SK-N-SH (cell line): ENCODE results near the gene TTC31. TPM values are rescaled to one million over a fixed set of nuclear protein-coding genes. Genes with fewer than 3 reads are reported as not detected.

Source experiments
- CTCF ChIA-PET: fragments of 300-600, 350-600 bp; formaldehyde crosslinking; extraction: SDS; loops from one replicate; lab custom pipeline; 2021; lab: Yijun Ruan, JAX
- POLR2A ChIA-PET: fragments of 350-600 bp; sonication (Branson Sonifier 250); formaldehyde crosslinking; extraction: SDS; loops from one replicate; lab custom pipeline; 2020; ENCODE audit warnings: antibody characterized with exemption, inconsistent platforms; lab: Yijun Ruan, JAX
- DNase-seq: peaks from one replicate; pipeline ENCODE4 v3.0.0; 2012
- H2AFZ ChIP-seq: fragments of 200-600 bp; sonication (generic); 2 replicates; pipeline ENCODE4 v1.8.1; 2016; ENCODE audit warnings: antibody characterized with exemption, mild to moderate bottlenecking, low read depth
- H3F3A ChIP-seq: fragments of 200-600 bp; sonication (generic); replicated peaks from 2 replicates; pipeline ENCODE3; 2016; ENCODE audit warnings: antibody characterized with exemption, mild to moderate bottlenecking; ENCODE audit not compliant: insufficient read depth
- H3K27ac ChIP-seq, 2 experiments: fragments of 200-500 bp in 1 of 2; fragments of 200-600 bp in 1 of 2; sonication (Bioruptor generic) in 1 of 2; sonication (generic), shearing (Covaris generic) in 1 of 2; 2 replicates each; pipeline versions ENCODE4 v1.5.1 to v1.6.1; 2014 to 2016; ENCODE audit warnings: low read depth in 2 of 2, inconsistent platforms in 1 of 2, low read length in 1 of 2, mild to moderate bottlenecking in 1 of 2, mixed read lengths in 1 of 2
- H3K27me3 ChIP-seq: fragments of 200-600 bp; sonication (generic), shearing (Covaris generic); 2 replicates; pipeline ENCODE4 v1.6.1; 2016; ENCODE audit warnings: mixed run types; ENCODE audit not compliant: insufficient read depth
- H3K36me3 ChIP-seq, 2 experiments: fragments of 200-500 bp in 1 of 2; fragments of 200-600 bp in 1 of 2; sonication (Bioruptor generic) in 1 of 2; sonication (generic) in 1 of 2; replicated peaks in 1 of 2; 2 replicates each; pipeline versions ENCODE3 to v1.5.1; 2014 to 2016; ENCODE audit warnings: low read length in 1 of 2, mild to moderate bottlenecking in 1 of 2; ENCODE audit not compliant: insufficient read depth in 2 of 2, control insufficient read depth in 1 of 2
- H3K4me1 ChIP-seq, 2 experiments: fragments of 200-500 bp in 1 of 2; fragments of 200-600 bp in 1 of 2; sonication (Bioruptor generic) in 1 of 2; sonication (generic), shearing (Covaris generic) in 1 of 2; 2 replicates each; pipeline versions ENCODE4 v1.5.1 to v1.6.1; 2014 to 2016; ENCODE audit warnings: low read depth in 1 of 2, low read length in 1 of 2, mixed run types in 1 of 2; ENCODE audit not compliant: insufficient read depth in 2 of 2, control insufficient read depth in 1 of 2
- H3K4me2 ChIP-seq: fragments of 200-600 bp; sonication (generic), shearing (Covaris generic); 2 replicates; pipeline ENCODE4 v1.6.1; 2017; ENCODE audit warnings: mixed run types
- H3K4me3 ChIP-seq, 2 experiments: fragments of 200-500 bp in 1 of 2; fragments of 200-600 bp in 1 of 2; sonication (Bioruptor generic) in 1 of 2; sonication (generic), shearing (Covaris generic) in 1 of 2; 2 replicates each; pipeline versions ENCODE4 v1.5.1 to v1.8.1; 2014 to 2016; ENCODE audit warnings: low read depth in 2 of 2, inconsistent platforms in 1 of 2, low read length in 1 of 2, mild to moderate bottlenecking in 1 of 2, mixed read lengths in 1 of 2, moderate library complexity in 1 of 2
- H3K79me2 ChIP-seq: fragments of 200-600 bp; sonication (generic); 2 replicates; pipeline ENCODE4 v1.8.1; 2017; ENCODE audit warnings: mild to moderate bottlenecking; ENCODE audit not compliant: insufficient read depth
- H3K9ac ChIP-seq: fragments of 200-600 bp; sonication (generic); 2 replicates; pipeline ENCODE4 v1.6.1; 2017; ENCODE audit warnings: mixed run types
- H3K9me2 ChIP-seq: fragments of 200-600 bp; sonication (generic); 2 replicates; pipeline ENCODE4 v1.6.1; 2017; ENCODE audit warnings: mixed run types
- H3K9me3 ChIP-seq: fragments of 200-600 bp; sonication (generic); 2 replicates; pipeline ENCODE4 v1.6.1; 2017; ENCODE audit warnings: mixed run types, mild to moderate bottlenecking, moderate library complexity
- H4K20me1 ChIP-seq: fragments of 200-600 bp; sonication (generic); 2 replicates; pipeline ENCODE4 v1.6.1; 2017; ENCODE audit warnings: mild to moderate bottlenecking, mixed run types; ENCODE audit not compliant: insufficient read depth
- CTCF ChIP-seq: fragments of 200-600 bp; sonication (generic); IDR thresholded peaks from 2 replicates; pipeline ENCODE4 v1.6.1; 2017; ENCODE audit warnings: antibody characterized with exemption, mild to moderate bottlenecking, moderate library complexity
- ELF1 ChIP-seq: IDR thresholded peaks from 2 replicates; pipeline ENCODE4 v1.4.0; 2012
- EP300 ChIP-seq, 2 experiments: IDR thresholded peaks; 2 replicates each; pipeline versions ENCODE4 v1.4.0 to v1.6.1; 2012; ENCODE audit warnings: borderline replicate concordance in 1 of 2, low read depth in 1 of 2, low read length in 1 of 2
- FOSL2 ChIP-seq: IDR thresholded peaks from 2 replicates; pipeline ENCODE4 v1.4.0; 2012; ENCODE audit warnings: low read depth, mild to moderate bottlenecking, moderate library complexity, borderline replicate concordance
- FOXM1 ChIP-seq: IDR thresholded peaks from 2 replicates; pipeline ENCODE4 v1.4.0; 2012; ENCODE audit warnings: low read depth, mild to moderate bottlenecking
- GABPA ChIP-seq: IDR thresholded peaks from 2 replicates; pipeline ENCODE4 v1.4.0; 2012; ENCODE audit warnings: low read depth, mild to moderate bottlenecking
- GATA2 ChIP-seq: sonication (generic); formaldehyde crosslinking; IDR thresholded peaks from 2 replicates; pipeline ENCODE4 v1.5.0; 2020; ENCODE audit warnings: mild to moderate bottlenecking, missing genetic modification reagents
- JUND ChIP-seq: IDR thresholded peaks from 2 replicates; pipeline ENCODE4 v1.4.0; 2012
- MAX ChIP-seq: IDR thresholded peaks from 2 replicates; pipeline ENCODE4 v1.4.0; 2012; ENCODE audit warnings: low read depth
- MEF2A ChIP-seq: IDR thresholded peaks from 2 replicates; pipeline ENCODE4 v1.4.0; 2012; ENCODE audit warnings: low read depth, borderline replicate concordance
- MXI1 ChIP-seq: IDR thresholded peaks from 2 replicates; pipeline ENCODE4 v1.6.1; 2012; ENCODE audit warnings: mild to moderate bottlenecking, low read depth, low read length, improper control_type of control experiment
- NFIC ChIP-seq: IDR thresholded peaks from 2 replicates; pipeline ENCODE4 v1.4.0; 2012; ENCODE audit warnings: borderline replicate concordance
- POLR2AphosphoS5 ChIP-seq: IDR thresholded peaks from 2 replicates; pipeline ENCODE4 v1.6.1; 2012; ENCODE audit warnings: low read depth, low read length
- RCOR1 ChIP-seq: fragments of 150-350 bp; IDR thresholded peaks from 2 replicates; pipeline ENCODE4 v1.6.1; 2017; ENCODE audit warnings: antibody characterized with exemption, low read length
- REST ChIP-seq: IDR thresholded peaks from 2 replicates; pipeline ENCODE4 v1.6.1; 2012; ENCODE audit warnings: mild to moderate bottlenecking, low read depth, low read length, moderate library complexity
- RFX5 ChIP-seq: IDR thresholded peaks from 2 replicates; pipeline ENCODE4 v1.6.1; 2012; ENCODE audit warnings: mild to moderate bottlenecking, improper control_type of control experiment, low read length
- SMC3 ChIP-seq: IDR thresholded peaks from 2 replicates; pipeline ENCODE4 v1.6.1; 2012; ENCODE audit warnings: low read depth, low read length, improper control_type of control experiment
- TAF1 ChIP-seq: IDR thresholded peaks from 2 replicates; pipeline ENCODE4 v1.6.1; 2012; ENCODE audit warnings: low read depth, mild to moderate bottlenecking, low read length, moderate library complexity, borderline replicate concordance
- TCF12 ChIP-seq: IDR thresholded peaks from 2 replicates; pipeline ENCODE4 v1.4.0; 2012
- TEAD4 ChIP-seq: IDR thresholded peaks from 2 replicates; pipeline ENCODE4 v1.4.0; 2012; ENCODE audit warnings: mild to moderate bottlenecking, borderline replicate concordance; ENCODE audit not compliant: insufficient read depth
- USF1 ChIP-seq: IDR thresholded peaks from 2 replicates; pipeline ENCODE4 v1.4.0; 2012; ENCODE audit warnings: low read depth, borderline replicate concordance
- YY1 ChIP-seq: IDR thresholded peaks from 2 replicates; pipeline ENCODE4 v1.4.0; 2012; ENCODE audit warnings: low read depth, mild to moderate bottlenecking
- ZBTB33 ChIP-seq: IDR thresholded peaks from 2 replicates; pipeline ENCODE4 v1.4.0; 2012; ENCODE audit warnings: low read depth, borderline replicate concordance
- WGBS: methylation state at CpG from one replicate; pipeline ENCODE4 v1.1.6; 2017; ENCODE audit warnings: low lambda C conversion rate; 5-methylcytosine and 5-hydroxymethylcytosine counted together
- polyA plus RNA-seq, 3 experiments: library from polyadenylated mRNA; depleted of rRNA; stranded (reverse); fragments of >200 nt; gene quantifications; 2 replicates each; pipeline ENCODE4 v1.2.3, GENCODE V29; 2012

The TTC31 gene
- polyA plus RNA-seq, 1 of the 3 experiments (the other 2 are of a cell fraction): 27.9 TPM

- peaks cover 29% of the 10 kb centered on the region for H3K79me2 ChIP-seq
- no peaks in the 10 kb centered on the region for H4K20me1 ChIP-seq
- peaks cover 0 to 6% of the 10 kb centered on the region in 2 experiments for H3K36me3 ChIP-seq
- CTCF ChIA-PET: interaction anchor here (1.0 to 3.0 kb wide), 8 partner anchors 10 to 205 kb away, joined by 3 to 10 read pairs (median 6); partner anchors contain the start of genes MOGS and PCGF1
- DNase-seq: peak; percentile 81
- peak within 1 kb of the TSS; percentile 82 for H2AFZ ChIP-seq
- peak within 1 kb of the TSS; percentile 88 for H3K4me3 ChIP-seq
- H3K9ac ChIP-seq: peak within 1 kb of the TSS; percentile 74
- H3K27ac ChIP-seq: peak within 1 kb of the TSS; percentile 33 to 77; a peak in 3 of 4 replicates
- H3K4me1 ChIP-seq: peaks cover 14 to 26% of the 10 kb centered on the region in 2 experiments; a peak in 3 of 4 replicates
- peak within 1 kb of the TSS; percentile 95 for H3K4me2 ChIP-seq
- peaks cover 7% of the 10 kb centered on the region for H3F3A ChIP-seq
- H3K27me3 ChIP-seq: no peaks in the 10 kb centered on the region
- POLR2A ChIA-PET: interaction anchor here (0.5 to 2.8 kb wide), 8 partner anchors 15 to 99 kb away, joined by 3 to 17 read pairs (median 5); partner anchors contain the start of genes C2orf81, CCDC142, LOXL3 and MRPL53
- no peaks in the 10 kb centered on the region for H3K9me2 ChIP-seq
- 1% methylated on average over 19 of the region's 40 CpGs for WGBS
- H3K9me3 ChIP-seq: no peaks in the 10 kb centered on the region
- TF ChIP-seq FOSL2 (no peak), MXI1 (peak; percentile 99), NFIC (peak; percentile 10; the same call in 1 of the 2 replicates), TCF12 (peak; percentile 34; the same call in 1 of the 2 replicates), SMC3 (peak; percentile 29; the same call in 1 of the 2 replicates), ELF1 (peak; percentile 99), EP300 (IDR thresholded peaks at IDR 0.05; ENCODE audit: borderline replicate concordance in 1 of 2, low read depth in 1 of 2, low read length in 1 of 2) (peak in 1 of 2 experiments; percentile 8; a peak in 1 of 4 replicates), GABPA (peak; percentile 99), JUND (peak; percentile 5; the same call in 1 of the 2 replicates), REST (no peak), MEF2A (no peak), ZBTB33 (0 out of 2 replicates have a peak, but pooled peaks have one; percentile 56), USF1 (peak; percentile 36; the same call in 1 of the 2 replicates), GATA2 (CRISPR knock-in tag) (no peak), MAX (peak; percentile 86), FOXM1 (no peak), RFX5 (0 out of 2 replicates have a peak, but pooled peaks have one; percentile 26), POLR2AphosphoS5 (peak; percentile 71), YY1 (peak; percentile 99), TAF1 (peak; percentile 69; the same call in 1 of the 2 replicates), CTCF (no peak), RCOR1 (no peak; the same call in 1 of the 2 replicates), TEAD4 (no peak)
Measured at GRCh38 chr2:74454654-74455511, 28.0 kb upstream of the TTC31 start, which contains the start of gene INO80B. Gene INO80B, plus strand, starts transcription at chr2:74455087. Its CDS starts 30 bp downstream, at chr2:74455117.
